ENCODE results near the gene TMEM106B.

The TMEM106B gene

DNA sequence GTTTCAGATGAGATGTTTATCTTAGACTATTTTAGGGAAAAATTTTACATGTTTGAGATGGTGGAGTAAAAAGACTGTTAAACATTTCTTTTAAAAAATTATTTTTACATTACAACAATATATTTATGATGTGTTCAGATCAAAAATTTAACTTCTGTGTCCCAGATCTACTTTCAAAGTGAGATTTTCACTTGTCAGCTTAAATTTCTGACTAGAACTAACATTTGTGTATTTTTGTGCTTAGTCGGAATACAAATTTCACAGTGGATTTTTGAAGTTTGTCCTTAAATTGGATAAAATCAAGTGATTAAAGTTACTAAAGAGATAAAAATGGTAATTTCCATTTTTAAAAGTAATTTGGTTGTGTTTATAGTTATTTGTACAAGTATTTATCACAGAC lies 24.9 kb downstream of the TMEM106B start:
- TF ChIP-seq, protein P1, sequence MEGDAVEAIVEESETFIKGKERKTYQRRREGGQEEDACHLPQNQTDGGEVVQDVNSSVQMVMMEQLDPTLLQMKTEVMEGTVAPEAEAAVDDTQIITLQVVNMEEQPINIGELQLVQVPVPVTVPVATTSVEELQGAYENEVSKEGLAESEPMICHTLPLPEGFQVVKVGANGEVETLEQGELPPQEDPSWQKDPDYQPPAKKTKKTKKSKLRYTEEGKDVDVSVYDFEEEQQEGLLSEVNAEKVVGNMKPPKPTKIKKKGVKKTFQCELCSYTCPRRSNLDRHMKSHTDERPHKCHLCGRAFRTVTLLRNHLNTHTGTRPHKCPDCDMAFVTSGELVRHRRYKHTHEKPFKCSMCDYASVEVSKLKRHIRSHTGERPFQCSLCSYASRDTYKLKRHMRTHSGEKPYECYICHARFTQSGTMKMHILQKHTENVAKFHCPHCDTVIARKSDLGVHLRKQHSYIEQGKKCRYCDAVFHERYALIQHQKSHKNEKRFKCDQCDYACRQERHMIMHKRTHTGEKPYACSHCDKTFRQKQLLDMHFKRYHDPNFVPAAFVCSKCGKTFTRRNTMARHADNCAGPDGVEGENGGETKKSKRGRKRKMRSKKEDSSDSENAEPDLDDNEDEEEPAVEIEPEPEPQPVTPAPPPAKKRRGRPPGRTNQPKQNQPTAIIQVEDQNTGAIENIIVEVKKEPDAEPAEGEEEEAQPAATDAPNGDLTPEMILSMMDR (IDR thresholded peaks at IDR 0.05; ENCODE audit: insufficient read depth, low read length, missing control alignments): no peak
- DNase-seq (ENCODE audit: low read depth, low spot score): no peak
- ChIA-PET CTCF (no interaction called here), POLR2A (no interaction called here)
- no peak overlapping the region for H3K4me3 ChIP-seq (ENCODE audit: low read depth, low read length)

DNA sequence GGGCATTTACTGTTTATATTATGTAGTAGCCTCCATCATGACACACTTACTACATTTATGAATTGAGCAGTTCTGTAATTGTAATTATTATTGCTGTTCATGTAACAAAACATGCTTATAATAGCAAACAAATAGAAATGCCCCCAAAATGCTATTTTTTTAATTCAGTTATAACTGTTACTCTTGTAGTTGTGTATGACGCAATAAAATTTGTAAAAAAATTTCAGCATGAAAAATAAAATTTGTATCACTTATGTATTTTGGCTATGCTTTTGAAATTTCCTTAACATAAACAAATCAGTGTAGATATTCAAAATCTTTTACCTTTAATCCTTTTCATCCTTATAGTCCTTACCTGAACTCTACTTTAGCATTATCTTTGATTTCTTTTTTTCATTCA lies 25.9 kb downstream of the TMEM106B start:
- TF ChIP-seq, protein P1 (IDR thresholded peaks at IDR 0.05; ENCODE audit: insufficient read depth, low read length, missing control alignments): no peak
- H3K4me3 ChIP-seq (ENCODE audit: low read depth, low read length): no peak overlapping the region
- POLR2A ChIA-PET: no interaction called here
- CTCF ChIA-PET: no interaction called here
- no peak for DNase-seq (ENCODE audit: low read depth, low spot score)

GRCh38 chr7:12239806-12240205 lies 28.7 kb downstream of the TMEM106B start:
- CTCF ChIA-PET: no interaction called here
- H3K4me3 ChIP-seq (ENCODE audit: low read depth, low read length): no peak overlapping the region
- TF ChIP-seq, protein P1 (IDR thresholded peaks at IDR 0.05; ENCODE audit: insufficient read depth, low read length, missing control alignments): no peak
- no peak for DNase-seq (ENCODE audit: low read depth, low spot score)
- POLR2A ChIA-PET: no interaction called here

- CTCF ChIA-PET: interaction anchor here (1.5 kb wide), 1 partner anchor 15 kb away, joined by 3 read pairs; no protein-coding TSS in a partner anchor
- DNase-seq (ENCODE audit: low read depth, low spot score): no peak
- no peak overlapping the region for H3K4me3 ChIP-seq (ENCODE audit: low read depth, low read length)
- TF ChIP-seq, protein P1 (IDR thresholded peaks at IDR 0.05; ENCODE audit: insufficient read depth, low read length, missing control alignments): peak; percentile 35
- POLR2A ChIA-PET: no interaction called here
Observed at GRCh38 chr7:12244129-12244528, 33.0 kb downstream of the TMEM106B start.

DNA sequence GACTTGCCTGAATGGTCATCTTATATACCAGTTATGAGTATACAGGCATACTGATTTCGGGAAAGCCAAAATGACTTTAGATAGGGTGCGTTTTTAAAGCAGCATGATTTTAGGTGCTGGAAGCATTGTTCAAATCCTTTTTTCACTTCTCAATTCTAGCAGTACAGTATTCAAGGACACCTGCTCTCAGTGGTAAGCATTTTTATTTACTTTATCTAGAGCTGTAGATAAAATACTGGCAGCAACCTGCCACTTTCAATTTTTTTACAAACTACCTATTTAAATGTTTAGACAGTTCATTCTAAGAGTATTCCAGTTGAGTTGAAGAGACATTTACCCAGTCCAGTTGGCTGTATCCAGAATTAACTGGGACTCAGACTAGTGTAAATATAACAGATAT lies 33.6 kb downstream of the TMEM106B start:
- DNase-seq (ENCODE audit: low read depth, low spot score): no peak
- no peak overlapping the region for H3K4me3 ChIP-seq (ENCODE audit: low read depth, low read length)
- CTCF ChIA-PET: interaction anchor here (1.5 kb wide), 1 partner anchor 16 kb away, joined by 3 read pairs; no protein-coding TSS in a partner anchor
- POLR2A ChIA-PET: no interaction called here
- TF ChIP-seq, protein P1 (IDR thresholded peaks at IDR 0.05; ENCODE audit: insufficient read depth, low read length, missing control alignments): no peak

DNA sequence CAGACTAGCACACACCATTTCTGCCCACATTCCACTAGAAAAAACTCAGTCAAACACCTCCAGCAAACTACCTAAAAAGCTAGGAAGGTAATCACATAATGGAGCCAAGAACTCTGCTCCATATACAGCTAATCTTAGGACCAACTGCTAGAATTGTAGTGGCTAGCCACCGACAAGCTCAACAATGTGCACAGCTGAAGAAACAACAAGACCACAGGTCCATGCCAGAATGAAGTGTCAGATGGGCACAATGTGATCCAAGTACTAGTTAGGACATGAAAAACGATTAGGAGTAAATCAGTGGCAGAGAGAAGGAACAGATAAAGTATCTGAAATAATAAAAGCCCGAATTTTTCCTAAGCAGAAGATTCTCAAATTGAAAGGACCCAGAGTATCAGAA lies 38.6 kb downstream of the TMEM106B start:
- POLR2A ChIA-PET: interaction anchor here (0.6 kb wide), 1 partner anchor 38 kb away, joined by 3 read pairs; the partner anchor contains the start of gene TMEM106B
- H3K4me3 ChIP-seq (ENCODE audit: low read depth, low read length): no peak overlapping the region
- DNase-seq (ENCODE audit: low read depth, low spot score): no peak
- CTCF ChIA-PET: no interaction called here
- TF ChIP-seq, protein P1 (IDR thresholded peaks at IDR 0.05; ENCODE audit: insufficient read depth, low read length, missing control alignments): no peak

Measured in AG04449 (cell line).